ENCODE data around the gene THBS2.

DNA sequence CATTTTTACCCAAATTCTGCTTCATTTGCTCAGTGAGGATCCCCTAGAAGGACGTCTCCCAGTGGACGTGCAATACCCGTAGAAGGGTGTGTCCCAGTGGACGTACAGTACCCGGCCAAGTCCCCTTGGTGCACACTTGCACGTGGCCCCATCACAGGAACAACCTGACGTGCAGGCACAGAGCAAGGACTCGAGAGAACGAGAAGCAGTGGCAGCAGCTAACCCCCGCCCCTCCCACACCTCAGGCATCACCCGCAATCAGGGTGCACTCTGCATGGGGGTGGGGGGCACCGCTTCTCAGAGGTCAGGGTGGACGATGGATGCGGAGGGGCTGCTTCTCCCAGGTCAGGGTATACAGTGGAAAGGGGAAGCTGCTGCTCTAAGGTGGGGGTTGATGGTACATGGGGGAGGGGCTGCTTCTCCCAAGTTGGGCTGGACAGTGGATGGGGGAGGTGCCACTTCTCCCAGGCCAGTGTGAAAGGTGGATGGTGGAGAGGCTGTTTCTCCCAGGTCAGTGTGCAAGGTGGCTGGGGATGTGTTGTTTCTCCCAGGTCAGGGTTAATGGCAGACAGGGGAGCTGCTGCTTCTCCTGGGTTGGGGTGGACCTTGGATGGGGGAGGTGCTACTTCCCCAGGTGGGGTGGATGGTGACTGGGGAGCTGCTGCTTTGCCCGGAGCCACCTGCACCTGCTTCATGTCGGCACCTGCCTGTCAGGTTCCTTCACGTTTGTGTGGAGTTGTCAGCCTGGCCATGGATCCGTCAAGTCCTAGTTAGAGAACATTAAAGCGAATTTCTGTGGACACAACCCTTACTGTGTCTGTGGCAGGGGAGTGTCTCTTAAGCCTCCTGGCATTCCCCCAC lies 1.0 kb upstream of the THBS2 start:
- TF ChIP-seq EP300 (IDR thresholded peaks at IDR 0.05) (no peak), POLR2A (IDR thresholded peaks at IDR 0.05) (no peak)
